Heart left ventricle (tissue), 16 donors: ENCODE measurements around the gene CRNN. TPM values are rescaled to one million over a fixed set of nuclear protein-coding genes. Genes with fewer than 3 reads are reported as not detected.

Experiments
- ATAC-seq, 4 donors: fragments of 200-7000 bp; cut with Tn5 transposase; one replicate each; pipeline ENCODE4 v1.9.1; 2020 to 2022; ENCODE audit warnings: moderate library complexity in 4 of 4, mild to moderate bottlenecking in 3 of 4, moderate number of reproducible peaks in 1 of 4
- DNase-seq, 5 donors: peaks; one replicate each; pipeline ENCODE4 v3.0.0-alpha.2; 2020
- H3K27ac ChIP-seq, 12 donors: fragments of 200-600 bp; sonication (generic) in 4 of 12; one replicate each; pipeline versions ENCODE4 v1.5.0 to v1.8.0; 2016 to 2022; ENCODE audit warnings: mild to moderate bottlenecking in 2 of 12
- H3K27me3 ChIP-seq, 9 donors: fragments of 200-600 bp; sonication (generic) in 2 of 9; one replicate each; pipeline versions ENCODE4 v1.5.1 to v1.8.0; 2016 to 2022; ENCODE audit warnings: mild to moderate bottlenecking in 3 of 9
- H3K36me3 ChIP-seq, 9 donors: fragments of 200-600 bp; sonication (generic) in 2 of 9; one replicate each; pipeline versions ENCODE4 v1.5.0 to v1.8.0; 2018 to 2022; ENCODE audit warnings: mild to moderate bottlenecking in 2 of 9
- H3K4me1 ChIP-seq, 12 donors: fragments of 200-600 bp; sonication (generic) in 4 of 12; one replicate each; pipeline versions ENCODE4 v1.5.0 to v1.8.0; 2016 to 2022; ENCODE audit warnings: mild to moderate bottlenecking in 3 of 12
- H3K4me3 ChIP-seq, 12 donors: fragments of 200-600 bp; sonication (generic) in 4 of 12; one replicate each; pipeline versions ENCODE4 v1.5.0 to v1.8.0; 2017 to 2022; ENCODE audit warnings: mild to moderate bottlenecking in 9 of 12, moderate library complexity in 4 of 12
- H3K9me3 ChIP-seq, 12 donors: fragments of 200-600 bp; sonication (generic) in 4 of 12; one replicate each; pipeline versions ENCODE4 v1.5.0 to v1.8.0; 2016 to 2022; ENCODE audit warnings: mild to moderate bottlenecking in 1 of 12
- POLR2A ChIP-seq, 2 donors: fragments of 450-650 bp; IDR thresholded peaks; one replicate each; pipeline ENCODE4 v1.6.1; 2017; ENCODE audit warnings: antibody characterized with exemption in 2 of 2, mild to moderate bottlenecking in 2 of 2, moderate library complexity in 2 of 2
- WGBS, 4 donors: extraction: QIAGEN DNeasy Blood & Tissue Kit in 2 of 4; methylation state at CpG; one replicate each; pipeline versions ENCODE4 v1.1.5 to v1.1.7; 2013 to 2018; 5-methylcytosine and 5-hydroxymethylcytosine counted together
- intact Hi-C, 10 donors: fragments of 100-400 bp; cut with DNase I; formaldehyde crosslinking; loops; one replicate each; pipeline versions ENCODE4 v1.11.1 to v1.14.2; 2022
- polyA plus RNA-seq, 2 donors: library from polyadenylated mRNA; stranded (reverse); fragments of 200-250 nt; gene quantifications; one replicate each; pipeline ENCODE4 v1.2.3, GENCODE V29; 2013
- total RNA-seq, 9 donors: library from RNA; depleted of rRNA in 2 of 9; stranded (reverse); fragments of >200 nt in 2 of 9; fragmentation: NEBNext Ultra II Directional in 3 of 9; extraction: Animal tissue kit (Norgen Biotek cat#: 25700) in 3 of 9; gene quantifications; one replicate each; pipeline versions ENCODE4 v1.1.0 to v1.2.4, GENCODE V29; 2016 to 2023
- TF ChIP-seq, protein P1 (sequence below), 12 donors: fragments of 200-600 bp; sonication (generic) in 4 of 12; IDR thresholded peaks; one replicate each; pipeline versions ENCODE4 v1.5.0 to v1.8.0; 2018 to 2022; ENCODE audit warnings: antibody characterized with exemption in 12 of 12, mild to moderate bottlenecking in 5 of 12
- donor health status: ischemic (EF 13 %, LVEDD 7.1; RV severe dilation, severe dysfunction).
- donor health status: healthy with polysubstance abuse.
- donor health status: DM: no; HTN: yes; CAD: no.
- donor health status: DM: no; HTN: no; CAD: no.
- donor health status: ischemic (EF 25% LVEDD 6.9; RV normal size, moderate dysfunction).
- donor health status: ischemic (EF 25% LVEDD 5.7; RV mildly dilated, moderate dysfunction).
- donor health status: healthy.
- donor health status: DM: yes; HTN: yes; CAD: no.
- donor health status: ischemic (EF 35%, LVEDD 5.7; RV mildly dilated, moderate dysfunction).
- donor health status: nonischemic (EF 11% LVEDD 7.7; RV severe dilation, severe dysfunction).
- donor health status: DM: yes; HTN: yes; CAD: no.
- donor health status: PGD.
- donor health status: ischemic (EF 29% LVEDD 5.4; RV normal size, mild dysfunction).
- donor health status: nonischemic (EF 23%, LVEDD 6.1; RV moderate dilation, normal function).

The CRNN gene
- total and polyA plus RNA-seq, 11 donors = 0.24 TPM; not detected in 10

DNA sequence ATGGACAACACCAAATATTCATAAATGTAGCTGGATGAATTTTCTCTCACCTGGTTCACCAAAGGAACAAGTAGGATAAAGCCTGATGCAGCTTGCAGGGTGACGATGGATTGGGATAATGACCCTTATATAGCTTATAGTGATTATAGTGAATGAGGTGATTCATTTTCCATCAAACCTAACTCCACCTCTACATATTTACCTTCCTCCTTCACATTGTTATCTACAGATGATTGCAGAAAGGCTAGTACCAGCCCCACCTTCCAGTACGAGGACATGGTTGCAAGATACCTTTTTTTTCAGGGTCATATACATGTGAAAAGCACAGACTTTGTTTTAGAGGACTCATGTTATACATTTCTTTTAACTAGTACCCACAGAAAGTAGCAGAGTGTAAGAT lies 54.2 kb downstream of the CRNN start, which contains the start of gene FLG2:
FLG2 (minus strand) TSS at position 101 of the 400 bp plus-strand sequence. CDS start 1,122 bp downstream, outside the sequence.
- no peaks in the 10 kb centered on the region for H3K36me3 ChIP-seq
- no peak for DNase-seq
- TF ChIP-seq, protein P1, sequence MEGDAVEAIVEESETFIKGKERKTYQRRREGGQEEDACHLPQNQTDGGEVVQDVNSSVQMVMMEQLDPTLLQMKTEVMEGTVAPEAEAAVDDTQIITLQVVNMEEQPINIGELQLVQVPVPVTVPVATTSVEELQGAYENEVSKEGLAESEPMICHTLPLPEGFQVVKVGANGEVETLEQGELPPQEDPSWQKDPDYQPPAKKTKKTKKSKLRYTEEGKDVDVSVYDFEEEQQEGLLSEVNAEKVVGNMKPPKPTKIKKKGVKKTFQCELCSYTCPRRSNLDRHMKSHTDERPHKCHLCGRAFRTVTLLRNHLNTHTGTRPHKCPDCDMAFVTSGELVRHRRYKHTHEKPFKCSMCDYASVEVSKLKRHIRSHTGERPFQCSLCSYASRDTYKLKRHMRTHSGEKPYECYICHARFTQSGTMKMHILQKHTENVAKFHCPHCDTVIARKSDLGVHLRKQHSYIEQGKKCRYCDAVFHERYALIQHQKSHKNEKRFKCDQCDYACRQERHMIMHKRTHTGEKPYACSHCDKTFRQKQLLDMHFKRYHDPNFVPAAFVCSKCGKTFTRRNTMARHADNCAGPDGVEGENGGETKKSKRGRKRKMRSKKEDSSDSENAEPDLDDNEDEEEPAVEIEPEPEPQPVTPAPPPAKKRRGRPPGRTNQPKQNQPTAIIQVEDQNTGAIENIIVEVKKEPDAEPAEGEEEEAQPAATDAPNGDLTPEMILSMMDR (IDR thresholded peaks at IDR 0.05) = no peak
- no peak for TF ChIP-seq POLR2A (IDR thresholded peaks at IDR 0.05)
- H3K27me3 ChIP-seq = no peaks in the 10 kb centered on the region
- no peak for ATAC-seq
- intact Hi-C loops = loop anchor here in 1 of 10 donors (10.0 kb wide), 1 partner anchor 55 kb away; the partner anchor contains the start of gene CRNN
- no peaks in the 10 kb centered on the region for H3K9me3 ChIP-seq
- 67 to 86% (median 79%) methylated on average over 2 of the region's 2 CpGs for WGBS, 4 donors
- H3K27ac ChIP-seq = no peak within 1 kb of the TSS
- no peak within 1 kb of the TSS for H3K4me3 ChIP-seq
- no peaks in the 10 kb centered on the region for H3K4me1 ChIP-seq

Other genes starting within 250 kb of the CRNN start
- not detected for gene HRNR, start 190.1 kb downstream of the CRNN start, total RNA-seq
- gene HRNR, start 190.1 kb downstream of the CRNN start, polyA plus RNA-seq = under 1 TPM in 1 of 2 donors, not detected in 1; 0.04 TPM
- under 1 TPM in 1 of 9 donors, not detected in 8; 0.04 TPM for gene FLG, start 89.0 kb downstream of the CRNN start, total RNA-seq
- under 1 TPM; under 0.01 to 0.01 TPM for gene FLG, start 89.0 kb downstream of the CRNN start, polyA plus RNA-seq
- gene FLG2, start 54.3 kb downstream of the CRNN start, total RNA-seq = not detected
- not detected for gene FLG2, start 54.3 kb downstream of the CRNN start, polyA plus RNA-seq
- not detected for gene LCE5A, start 96.5 kb upstream of the CRNN start, total RNA-seq
- not detected for gene LCE5A, start 96.5 kb upstream of the CRNN start, polyA plus RNA-seq
- not detected for gene CRCT1, start 100.2 kb upstream of the CRNN start, total RNA-seq
- not detected for gene CRCT1, start 100.2 kb upstream of the CRNN start, polyA plus RNA-seq
- not detected for gene LCE3E, start 152.5 kb upstream of the CRNN start, total RNA-seq
- gene LCE3E, start 152.5 kb upstream of the CRNN start, polyA plus RNA-seq = not detected
- not detected for gene LCE3D, start 166.3 kb upstream of the CRNN start, total RNA-seq
- not detected for gene LCE3D, start 166.3 kb upstream of the CRNN start, polyA plus RNA-seq
- gene LCE3C, start 186.0 kb upstream of the CRNN start, total RNA-seq = not detected
- not detected for gene LCE3C, start 186.0 kb upstream of the CRNN start, polyA plus RNA-seq
- gene LCE3B, start 199.5 kb upstream of the CRNN start, total RNA-seq = not detected
- gene LCE3B, start 199.5 kb upstream of the CRNN start, polyA plus RNA-seq = not detected
- not detected for gene LCE3A, start 208.8 kb upstream of the CRNN start, total RNA-seq
- not detected for gene LCE3A, start 208.8 kb upstream of the CRNN start, polyA plus RNA-seq
- not detected for gene LCE2D, start 249.1 kb upstream of the CRNN start, total RNA-seq
- gene LCE2D, start 249.1 kb upstream of the CRNN start, polyA plus RNA-seq = not detected